ENCODE data around the gene CFI. TPM values are rescaled to one million over a fixed set of nuclear protein-coding genes. Genes with fewer than 3 reads are reported as not detected.
A peak's percentile ranks its signal among the peaks of the same experiment; 100 is the strongest.

Gene CFI
- 10 to 100 TPM in 1 of 2 donors, 1 to 10 TPM in 1; 4.9 to 28.0 TPM for total RNA-seq

DNA sequence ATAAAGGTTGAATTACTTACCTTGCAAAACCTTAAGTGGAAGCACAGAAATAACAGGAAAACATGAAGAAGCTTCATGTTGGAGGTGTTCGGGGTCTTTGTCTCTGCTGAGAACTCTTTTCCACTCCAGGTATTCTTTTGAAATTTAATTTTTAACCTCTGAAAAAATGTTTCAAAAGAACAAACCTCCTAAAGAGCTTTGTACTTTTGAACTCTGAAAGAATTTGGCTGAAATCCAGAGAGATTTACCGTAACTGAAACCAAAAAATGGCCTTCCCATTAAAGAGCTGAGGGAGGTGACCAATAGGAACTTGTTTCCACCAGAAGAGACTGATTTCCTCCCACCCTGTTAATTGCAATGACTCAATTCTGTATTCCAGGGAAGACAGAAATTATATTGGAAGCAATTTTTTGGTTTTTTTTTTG lies at the start of gene CFI:
TSS of gene CFI (minus strand) at position 105 of the 425 bp plus-strand sequence. CDS start at position 77, 28 bp downstream.
- Histone ChIP-seq H3K4me3 (no peak within 1 kb of the TSS), H3K4me1 (replicated peaks) (no peaks in the 10 kb centered on the region), H3K9me3 (no peaks in the 10 kb centered on the region), H3K27ac (no peak within 1 kb of the TSS), H3K36me3 (no peaks in the 10 kb centered on the region), H3K27me3 (replicated peaks; ENCODE audit: insufficient read depth) (no peaks in the 10 kb centered on the region)
- peak; percentile 41 for TF ChIP-seq POLR2AphosphoS5 (IDR thresholded peaks at IDR 0.05)
- TF ChIP-seq, protein P1, sequence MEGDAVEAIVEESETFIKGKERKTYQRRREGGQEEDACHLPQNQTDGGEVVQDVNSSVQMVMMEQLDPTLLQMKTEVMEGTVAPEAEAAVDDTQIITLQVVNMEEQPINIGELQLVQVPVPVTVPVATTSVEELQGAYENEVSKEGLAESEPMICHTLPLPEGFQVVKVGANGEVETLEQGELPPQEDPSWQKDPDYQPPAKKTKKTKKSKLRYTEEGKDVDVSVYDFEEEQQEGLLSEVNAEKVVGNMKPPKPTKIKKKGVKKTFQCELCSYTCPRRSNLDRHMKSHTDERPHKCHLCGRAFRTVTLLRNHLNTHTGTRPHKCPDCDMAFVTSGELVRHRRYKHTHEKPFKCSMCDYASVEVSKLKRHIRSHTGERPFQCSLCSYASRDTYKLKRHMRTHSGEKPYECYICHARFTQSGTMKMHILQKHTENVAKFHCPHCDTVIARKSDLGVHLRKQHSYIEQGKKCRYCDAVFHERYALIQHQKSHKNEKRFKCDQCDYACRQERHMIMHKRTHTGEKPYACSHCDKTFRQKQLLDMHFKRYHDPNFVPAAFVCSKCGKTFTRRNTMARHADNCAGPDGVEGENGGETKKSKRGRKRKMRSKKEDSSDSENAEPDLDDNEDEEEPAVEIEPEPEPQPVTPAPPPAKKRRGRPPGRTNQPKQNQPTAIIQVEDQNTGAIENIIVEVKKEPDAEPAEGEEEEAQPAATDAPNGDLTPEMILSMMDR (IDR thresholded peaks at IDR 0.05) = no peak
- 44% methylated on average over 2 of the region's 2 CpGs for WGBS
- intact Hi-C loops (cut with DNase I) = no loop called here
- no peak for DNase-seq (ENCODE audit: low spot score)

DNA sequence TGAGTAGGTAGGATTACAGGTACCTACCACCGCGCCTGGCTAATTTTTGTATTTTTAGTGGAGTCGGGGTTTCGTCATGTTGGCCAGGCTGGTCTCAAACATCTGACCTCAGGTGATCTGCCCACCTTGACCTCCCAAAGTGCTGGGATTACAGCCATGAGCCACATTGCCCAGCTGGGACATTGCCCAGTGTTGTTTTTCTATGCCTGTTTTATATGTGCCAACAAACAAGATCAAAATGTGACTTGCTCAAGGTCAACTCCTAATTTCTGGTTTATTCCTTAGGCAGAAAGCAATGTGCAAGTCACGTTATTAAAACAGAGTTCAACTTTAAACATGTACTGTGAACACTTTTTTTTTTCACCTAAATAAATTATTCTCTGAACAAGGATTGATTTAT lies 48.8 kb upstream of the CFI start:
- DNase-seq (ENCODE audit: low spot score) = no peak
- WGBS = 88% methylated on average over 5 of the region's 5 CpGs
- Histone ChIP-seq H3K9me3 (no peaks in the 10 kb centered on the region), H3K27ac (no peak overlapping the region), H3K4me1 (replicated peaks) (no peaks in the 10 kb centered on the region), H3K36me3 (no peaks in the 10 kb centered on the region), H3K27me3 (replicated peaks; ENCODE audit: insufficient read depth) (no peaks in the 10 kb centered on the region), H3K4me3 (no peak overlapping the region)
- TF ChIP-seq POLR2A (IDR thresholded peaks at IDR 0.05) = no peak
- no peak for TF ChIP-seq POLR2AphosphoS5 (IDR thresholded peaks at IDR 0.05)
- TF ChIP-seq, protein P1 (IDR thresholded peaks at IDR 0.05) = no peak
- intact Hi-C loops (cut with DNase I) = no loop called here

DNA sequence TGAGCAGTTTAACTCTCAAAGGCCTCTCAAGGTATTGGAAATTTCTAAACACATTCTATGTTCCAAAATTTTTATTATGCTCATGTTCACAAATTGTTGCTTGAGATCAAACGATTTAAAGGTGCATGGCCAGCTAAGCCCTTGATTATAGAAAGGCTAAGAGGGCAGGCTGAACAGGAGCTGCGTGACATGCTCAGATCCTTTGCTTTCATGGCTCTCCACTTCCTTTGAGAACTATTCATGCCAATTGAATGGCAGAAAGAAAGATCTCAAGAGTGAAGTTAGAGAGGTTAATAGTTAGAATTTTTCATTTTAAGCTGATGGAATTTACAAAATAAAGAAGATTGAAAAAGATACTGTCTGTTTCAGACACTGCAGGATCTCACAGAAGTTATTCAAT lies 46.7 kb upstream of the CFI start:
- intact Hi-C loops (cut with DNase I) = no loop called here
- no peaks in the 10 kb centered on the region for H3K36me3 ChIP-seq
- H3K27me3 ChIP-seq (replicated peaks; ENCODE audit: insufficient read depth) = no peaks in the 10 kb centered on the region
- TF ChIP-seq POLR2AphosphoS5 (IDR thresholded peaks at IDR 0.05) = no peak
- no peak for TF ChIP-seq POLR2A (IDR thresholded peaks at IDR 0.05)
- TF ChIP-seq, protein P1 (IDR thresholded peaks at IDR 0.05) = no peak
- H3K9me3 ChIP-seq = no peaks in the 10 kb centered on the region
- no peak overlapping the region for H3K27ac ChIP-seq
- H3K4me3 ChIP-seq = no peak overlapping the region
- 66% methylated on average over 2 of the region's 2 CpGs for WGBS
- DNase-seq (ENCODE audit: low spot score) = no peak
- H3K4me1 ChIP-seq (replicated peaks) = no peaks in the 10 kb centered on the region

DNA sequence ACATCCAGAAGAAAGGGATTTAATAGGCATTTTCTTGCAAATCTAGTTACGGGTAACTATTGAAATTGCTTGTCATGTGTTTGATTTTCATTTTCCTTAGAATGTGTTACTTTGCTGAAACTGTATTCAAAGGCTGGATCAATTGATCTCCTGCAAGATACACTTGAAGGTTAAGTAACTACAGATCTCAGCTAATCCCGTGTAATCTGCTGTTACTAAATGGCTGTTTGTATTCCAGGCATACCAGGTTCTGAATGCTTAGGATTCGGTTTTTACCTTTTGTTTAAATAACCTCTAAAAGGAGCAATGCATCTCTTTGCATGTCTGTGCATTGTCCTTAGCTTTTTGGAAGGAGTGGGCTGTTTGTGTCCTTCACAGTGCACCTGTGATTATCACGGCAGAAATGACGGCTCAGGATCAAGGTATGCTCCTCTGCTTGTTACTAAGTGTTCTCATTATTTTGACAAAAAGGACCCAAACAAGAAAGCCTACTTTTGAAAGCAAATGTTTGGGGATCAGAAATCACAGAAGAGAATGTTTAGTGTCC lies 46.2 kb upstream of the CFI start, which contains the start of gene LRIT3:
TSS of gene LRIT3 (plus strand) at position 212 of the 547 bp plus-strand sequence. CDS start at position 307, 95 bp downstream.
- intact Hi-C loops (cut with DNase I) = no loop called here

More for the DNA sequence above, 46.2 kb upstream of the CFI start, which contains the start of gene LRIT3:
- Histone ChIP-seq H3K27me3 (replicated peaks; ENCODE audit: insufficient read depth) (no peaks in the 10 kb centered on the region), H3K4me3 (no peak within 1 kb of the TSS), H3K36me3 (no peaks in the 10 kb centered on the region), H3K4me1 (replicated peaks) (no peaks in the 10 kb centered on the region), H3K27ac (no peak within 1 kb of the TSS), H3K9me3 (no peaks in the 10 kb centered on the region)
- WGBS = 54% methylated on average over 5 of the region's 5 CpGs
- DNase-seq (ENCODE audit: low spot score) = no peak
- TF ChIP-seq, protein P1 (IDR thresholded peaks at IDR 0.05) = no peak
